ENCODE data around the gene CPNE1.

The CPNE1 gene

DNA sequence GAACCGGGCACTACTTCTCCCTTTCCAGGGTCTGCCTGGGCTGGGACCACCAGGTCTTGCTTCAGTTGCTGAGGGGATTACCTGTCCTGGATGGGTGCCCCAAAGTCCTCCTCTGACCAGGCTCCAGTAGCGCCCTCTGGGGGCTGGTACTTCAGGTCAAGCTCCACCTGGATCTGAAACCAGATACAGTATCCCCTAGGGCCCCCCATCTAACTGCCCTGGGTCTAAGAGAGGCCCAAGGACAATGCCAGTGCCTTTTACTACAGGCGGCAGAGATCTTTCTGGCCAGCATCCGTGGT lies 60.3 kb downstream of the CPNE1 start:
- no peak for TF ChIP-seq ARNTL (CRISPR knock-in tag; IDR thresholded peaks at IDR 0.05; ENCODE audit: borderline replicate concordance, low read depth)
- 0 out of 3 replicates have a peak, but pooled peaks have one; percentile 10 for ATAC-seq

DNA sequence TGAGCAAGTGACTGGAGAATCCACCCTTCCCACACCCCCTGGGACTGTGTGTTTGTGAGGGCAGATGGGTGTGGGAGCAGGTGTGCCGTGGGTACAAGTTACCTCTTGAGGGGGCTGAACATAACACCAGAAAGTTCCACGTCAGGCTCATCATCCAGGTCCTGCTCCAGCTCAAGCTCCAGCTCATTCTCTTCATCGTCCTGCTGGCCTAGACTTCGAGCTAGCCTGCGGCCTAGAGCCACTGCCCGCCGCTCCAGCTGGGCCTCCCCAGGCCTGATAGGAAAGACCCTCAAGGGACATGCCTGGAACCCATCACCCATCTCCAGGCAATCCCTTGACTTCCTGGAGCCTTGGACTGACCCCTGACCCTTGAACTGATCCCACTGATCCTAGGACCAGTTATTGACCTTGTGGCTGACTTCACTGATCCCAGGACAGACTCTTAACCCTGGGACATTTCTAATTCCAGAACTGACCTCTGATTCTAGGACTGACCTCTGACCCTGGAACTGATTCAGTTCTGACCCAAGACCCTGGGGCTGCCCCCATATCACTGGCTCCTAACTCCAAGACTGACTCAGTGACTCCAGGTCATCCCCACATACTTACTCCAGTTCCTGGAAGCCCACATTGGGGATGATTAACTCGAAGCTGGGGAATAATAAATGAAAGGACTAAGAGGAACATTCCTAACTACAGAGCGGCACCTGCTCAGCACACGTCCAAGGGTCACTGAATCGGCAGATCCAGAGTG lies 60.8 kb downstream of the CPNE1 start:
- TF ChIP-seq ZFP3 (CRISPR knock-in tag; IDR thresholded peaks at IDR 0.05) = no peak
- TF ChIP-seq CSDC2 (CRISPR knock-in tag; IDR thresholded peaks at IDR 0.05) = no peak
- no peak for TF ChIP-seq GLIS3 (CRISPR knock-in tag; IDR thresholded peaks at IDR 0.05)
- TF ChIP-seq CREB5 (CRISPR knock-in tag; IDR thresholded peaks at IDR 0.05; ENCODE audit: low read depth) = no peak
- TF ChIP-seq ESRRG (CRISPR knock-in tag; IDR thresholded peaks at IDR 0.05) = no peak
- TF ChIP-seq TSHZ2 (CRISPR knock-in tag; IDR thresholded peaks at IDR 0.05) = no peak
- TF ChIP-seq ZNF565 (CRISPR knock-in tag; conservative IDR thresholded peaks at IDR 0.05; ENCODE audit: low read depth) = no peak
- no peak for TF ChIP-seq TCF4 (CRISPR knock-in tag; IDR thresholded peaks at IDR 0.05; ENCODE audit: borderline replicate concordance)
- no peak for TF ChIP-seq ZC3H10 (CRISPR knock-in tag; IDR thresholded peaks at IDR 0.05)
- ATAC-seq = no peak

DNA sequence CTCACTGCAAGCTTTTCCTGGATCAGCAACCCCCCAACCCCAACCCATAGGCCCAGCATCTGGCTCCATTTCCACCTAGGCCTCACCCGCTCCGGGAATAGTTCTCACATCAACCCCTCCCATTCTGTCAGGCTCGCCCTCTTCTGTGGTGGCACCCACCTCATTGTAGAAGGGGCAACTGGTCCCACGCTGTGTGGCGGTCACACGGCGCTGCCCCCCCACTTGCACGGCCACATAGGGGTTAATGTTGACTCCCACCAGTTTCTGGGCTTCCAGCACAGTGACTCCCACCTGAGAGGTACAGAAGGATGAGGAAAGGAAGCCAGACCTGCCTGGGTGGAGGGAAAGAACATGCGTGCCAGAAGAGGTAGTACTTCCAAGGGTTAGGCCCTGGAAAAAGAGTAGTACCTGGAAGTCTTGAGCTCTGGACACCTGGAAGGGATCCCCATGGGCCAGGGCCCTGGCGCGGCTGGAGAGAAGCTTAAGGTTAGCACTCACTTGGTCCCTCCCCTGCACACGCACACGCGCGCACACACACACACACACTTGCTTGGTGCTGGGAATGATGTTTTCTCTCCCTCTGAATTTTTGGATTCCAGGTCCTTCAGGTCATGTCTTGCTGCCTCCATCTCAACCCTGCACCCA lies 61.7 kb downstream of the CPNE1 start:
- ATAC-seq = no peak
- TF ChIP-seq OSR1 (CRISPR knock-in tag; IDR thresholded peaks at IDR 0.05) (no peak), TCF4 (CRISPR knock-in tag; IDR thresholded peaks at IDR 0.05; ENCODE audit: borderline replicate concordance) (no peak), PPARA (CRISPR knock-in tag; IDR thresholded peaks at IDR 0.05; ENCODE audit: borderline replicate concordance) (no peak), ZNF70 (CRISPR knock-in tag; IDR thresholded peaks at IDR 0.05) (no peak), ZNF565 (CRISPR knock-in tag; conservative IDR thresholded peaks at IDR 0.05; ENCODE audit: low read depth) (no peak)

DNA sequence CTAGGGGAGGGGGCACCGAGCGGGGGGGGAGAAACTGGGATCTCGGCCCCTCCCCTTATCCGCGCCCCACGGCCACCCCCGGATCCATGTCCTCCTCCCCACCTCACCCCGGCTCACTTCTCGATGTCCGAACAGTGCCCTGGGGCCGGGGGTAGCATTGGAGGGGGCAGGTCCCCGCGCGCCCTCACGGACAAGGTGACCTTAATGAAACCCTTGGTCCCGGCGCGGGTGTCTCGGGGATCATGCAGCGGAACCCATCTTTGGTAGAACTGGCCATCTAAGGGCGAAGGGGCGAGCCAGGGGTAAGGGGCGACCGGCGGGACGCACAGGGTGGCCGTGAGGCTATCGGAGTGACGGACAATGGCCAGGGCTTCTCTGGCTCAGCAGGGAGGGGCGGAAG lies 62.7 kb downstream of the CPNE1 start:
- TF ChIP-seq ESRRG (CRISPR knock-in tag; IDR thresholded peaks at IDR 0.05) (no peak), ZNF8 (CRISPR knock-in tag; IDR thresholded peaks at IDR 0.05) (no peak), GLIS3 (CRISPR knock-in tag; IDR thresholded peaks at IDR 0.05) (no peak), RARB (CRISPR knock-in tag; IDR thresholded peaks at IDR 0.05) (no peak), POU6F1 (CRISPR knock-in tag; IDR thresholded peaks at IDR 0.05; ENCODE audit: borderline replicate concordance, low read depth) (no peak), SNAI2 (CRISPR knock-in tag; IDR thresholded peaks at IDR 0.05) (no peak), ZC3H10 (CRISPR knock-in tag; IDR thresholded peaks at IDR 0.05) (no peak), TOX (CRISPR knock-in tag; IDR thresholded peaks at IDR 0.05; ENCODE audit: borderline replicate concordance) (no peak), ISL1 (CRISPR knock-in tag; IDR thresholded peaks at IDR 0.05) (no peak), ZFP30 (CRISPR knock-in tag; IDR thresholded peaks at IDR 0.05) (no peak)
- ATAC-seq = no peak

Data from SK-N-SH treated with all-trans-retinoic acid at 6 μM for 48 hours (cell line).